HG03442 (cell line): Measurements from ENCODE around the gene MORF4L2.
"Not testable (repeated sequence)": the region's sequence is repeated elsewhere in the genome, so short reads cannot be mapped to it uniquely, and the experiment has no call there.

Experiments used
- ATAC-seq: cut with Tn5 transposase; IDR thresholded peaks from one replicate; pipeline ENCODE4 v1.9.1; 2021; ENCODE audit warnings: mild to moderate bottlenecking, moderate library complexity; ENCODE audit not compliant: unreplicated experiment

MORF4L2 gene

GRCh38 chrX:103681443-103681842 lies 5.1 kb downstream of the MORF4L2 start:
- ATAC-seq, result no peak

- ATAC-seq, result no peak
Observed at GRCh38 chrX:103678199-103678993, 8.1 kb downstream of the MORF4L2 start.

GRCh38 chrX:103674531-103675454 lies 11.7 kb downstream of the MORF4L2 start:
- ATAC-seq, result no peak

- ATAC-seq, result no peak
Observed at GRCh38 chrX:103669745-103670144, 16.8 kb downstream of the MORF4L2 start.

GRCh38 chrX:103666202-103667107 lies 20.0 kb downstream of the MORF4L2 start:
- ATAC-seq, result no peak

GRCh38 chrX:103663981-103664762 lies 22.3 kb downstream of the MORF4L2 start:
- ATAC-seq, result no peak

- not testable (repeated sequence) for ATAC-seq
Observed at GRCh38 chrX:103659460-103659859, 27.0 kb downstream of the MORF4L2 start.

- no peak for ATAC-seq
Observed at GRCh38 chrX:103658681-103659433, 27.6 kb downstream of the MORF4L2 start.

GRCh38 chrX:103657066-103657465 lies 29.4 kb downstream of the MORF4L2 start:
- not testable (repeated sequence) for ATAC-seq

GRCh38 chrX:103656617-103657016 lies 29.9 kb downstream of the MORF4L2 start:
- ATAC-seq, result no peak

- not testable (repeated sequence) for ATAC-seq
Observed at GRCh38 chrX:103655230-103656000, 31.1 kb downstream of the MORF4L2 start.

- ATAC-seq, result no peak
Observed at GRCh38 chrX:103651151-103651773, 35.2 kb downstream of the MORF4L2 start.

GRCh38 chrX:103647630-103648029 lies 38.9 kb downstream of the MORF4L2 start:
- ATAC-seq, result no peak

GRCh38 chrX:103644125-103644524 lies 42.4 kb downstream of the MORF4L2 start:
- ATAC-seq, result no peak

- no peak for ATAC-seq
Observed at GRCh38 chrX:103640401-103641155, 45.9 kb downstream of the MORF4L2 start.

GRCh38 chrX:103638479-103639346 lies 47.8 kb downstream of the MORF4L2 start:
- not testable (repeated sequence) for ATAC-seq
